GM12878 (cell line): ENCODE results near the gene SETBP1. TPM values are rescaled to one million over a fixed set of nuclear protein-coding genes. Genes with fewer than 3 reads are reported as not detected.

ENCODE experiments used
- ATAC-seq: fragments of 200-7000 bp; cut with Tn5 transposase; 3 replicates; pipeline ENCODE4 v1.9.1; 2020; ENCODE audit warnings: mild to moderate bottlenecking, moderate library complexity
- BruUV-seq: library from RNA; stranded (reverse); fragments of 400-500 nt; replicated peaks from 2 replicates; lab custom pipeline; 2021; lab: Mats Ljungman, UMichigan
- CTCF ChIA-PET: fragments of 300-600 bp; sonication (Branson Sonifier 250); formaldehyde crosslinking; extraction: SDS; loops from one replicate; lab custom pipeline; 2021; ENCODE audit warnings: inconsistent platforms; lab: Yijun Ruan, JAX
- POLR2A ChIA-PET: fragments of 350-600 bp; formaldehyde crosslinking; extraction: SDS; loops from one replicate; lab custom pipeline; 2021; ENCODE audit warnings: inconsistent platforms; lab: Charles Lee
- RAD21 ChIA-PET: fragments of 300-600 bp; sonication (Branson Sonifier 250); formaldehyde crosslinking; loops from one replicate; lab custom pipeline; 2023; ENCODE audit warnings: antibody characterized with exemption; ENCODE audit not compliant: unreplicated experiment; lab: Charles Lee
- SMC1A ChIA-PET: fragments of 300-600 bp; sonication (Branson Sonifier 250); formaldehyde crosslinking; loops from one replicate; lab custom pipeline; 2023; ENCODE audit not compliant: unreplicated experiment, uncharacterized antibody; lab: Charles Lee
- DNase-seq: peaks from one replicate; pipeline ENCODE4 v3.0.0-alpha.2; 2011; ENCODE audit warnings: low read depth, low spot score
- FAIRE-seq: peaks from 3 replicates; lab custom pipeline; 2011; peaks lifted over from hg19 to GRCh38; lab: Jason Lieb, UNC
- H2AFZ ChIP-seq: 2 replicates; pipeline ENCODE4 v1.6.0; 2011; ENCODE audit warnings: low read depth, low read length, control low read depth; ENCODE audit not compliant: control insufficient read depth
- H3K27ac ChIP-seq: 2 replicates; pipeline ENCODE4 v1.5.1; 2011; ENCODE audit warnings: control low read depth; ENCODE audit not compliant: control insufficient read depth, insufficient read depth
- H3K27me3 ChIP-seq, 2 experiments: replicated peaks in 1 of 2; 2 replicates each; pipeline versions ENCODE4 v1.6.0 to v1.6.1; 2011; ENCODE audit warnings: low read length in 1 of 2; ENCODE audit not compliant: control insufficient read depth in 2 of 2, insufficient read depth in 2 of 2
- H3K36me3 ChIP-seq, 2 experiments: 2 replicates each; pipeline ENCODE4 v1.5.1; 2011; ENCODE audit warnings: low read length in 1 of 2; ENCODE audit not compliant: control insufficient read depth in 2 of 2, insufficient read depth in 2 of 2
- H3K4me1 ChIP-seq: 2 replicates; pipeline ENCODE4 v1.6.1; 2011; ENCODE audit warnings: mild to moderate bottlenecking, low read length, moderate library complexity, mixed read lengths; ENCODE audit not compliant: control insufficient read depth, insufficient read depth
- H3K4me2 ChIP-seq: 2 replicates; pipeline ENCODE4 v1.6.0; 2011; ENCODE audit warnings: control low read depth; ENCODE audit not compliant: control insufficient read depth, insufficient read depth
- H3K4me3 ChIP-seq: fragments of 200-600 bp; sonication (generic); 2 replicates; pipeline ENCODE4 v1.5.1; 2016
- H3K79me2 ChIP-seq: 2 replicates; pipeline ENCODE4 v1.6.0; 2011; ENCODE audit warnings: low read length; ENCODE audit not compliant: control insufficient read depth, insufficient read depth
- H3K9ac ChIP-seq: 2 replicates; pipeline ENCODE4 v1.8.0; 2011; ENCODE audit warnings: low read length, control low read depth, mixed read lengths; ENCODE audit not compliant: control insufficient read depth, insufficient read depth
- H3K9me3 ChIP-seq: replicated peaks from 3 replicates; pipeline ENCODE4 v1.5.1; 2011; ENCODE audit warnings: mild to moderate bottlenecking, low read length; ENCODE audit not compliant: control insufficient read depth, insufficient read depth
- H4K20me1 ChIP-seq: 2 replicates; pipeline ENCODE4 v1.6.0; 2011; ENCODE audit not compliant: control insufficient read depth, insufficient read depth
- BHLHE40 ChIP-seq, 2 experiments: fragments of 450-650 bp in 1 of 2; IDR thresholded peaks; 2 replicates each; pipeline ENCODE4 v1.6.1; 2011 to 2017; ENCODE audit warnings: low read depth in 2 of 2, borderline replicate concordance in 1 of 2, improper control_type of control experiment in 1 of 2, low read length in 1 of 2, mild to moderate bottlenecking in 1 of 2
- CEBPB ChIP-seq, 2 experiments: fragments of 150-350 bp in 1 of 2; IDR thresholded peaks; 2 replicates each; pipeline ENCODE4 v1.6.1; 2012 to 2014; ENCODE audit warnings: low read depth in 2 of 2, low read length in 2 of 2, borderline replicate concordance in 1 of 2, inconsistent platforms in 1 of 2
- CHD4 ChIP-seq: fragments of 200-600 bp; sonication (generic); IDR thresholded peaks from 2 replicates; pipeline ENCODE4 v1.6.1; 2016; ENCODE audit warnings: mild to moderate bottlenecking
- CREB1 ChIP-seq: IDR thresholded peaks from 2 replicates; pipeline ENCODE4 v1.6.1; 2012; ENCODE audit warnings: low read depth, mild to moderate bottlenecking, inconsistent platforms
- GATAD2B ChIP-seq: fragments of 450-650 bp; conservative IDR thresholded peaks from 2 replicates; pipeline ENCODE4 v1.6.1; 2017; ENCODE audit warnings: low read depth, mild to moderate bottlenecking, moderate library complexity
- HDGF ChIP-seq: fragments of 450-650 bp; IDR thresholded peaks from 2 replicates; pipeline ENCODE4 v1.6.1; 2016; ENCODE audit warnings: antibody characterized with exemption
- IKZF2 ChIP-seq, 2 experiments: fragments of 450-650 bp; IDR thresholded peaks; 2 replicates each; pipeline ENCODE4 v1.6.1; 2017; ENCODE audit warnings: mild to moderate bottlenecking in 2 of 2, moderate library complexity in 2 of 2
- LARP7 ChIP-seq: fragments of 450-650 bp; IDR thresholded peaks from 2 replicates; pipeline ENCODE4 v1.6.1; 2017; ENCODE audit warnings: mild to moderate bottlenecking
- MYB ChIP-seq: fragments of 150-350 bp; IDR thresholded peaks from 2 replicates; pipeline ENCODE4 v1.6.1; 2014; ENCODE audit warnings: mild to moderate bottlenecking, low read depth, low read length, borderline replicate concordance
- NBN ChIP-seq: fragments of 450-650 bp; IDR thresholded peaks from 2 replicates; pipeline ENCODE4 v1.6.1; 2016
- POLR2AphosphoS2 ChIP-seq: IDR thresholded peaks from 2 replicates; pipeline ENCODE4 v1.6.1; 2011; ENCODE audit warnings: low read depth, mild to moderate bottlenecking, low read length, improper control_type of control experiment, moderate library complexity
- RAD51 ChIP-seq: fragments of 450-650 bp; IDR thresholded peaks from 2 replicates; pipeline ENCODE4 v1.6.1; 2016; ENCODE audit warnings: moderate library complexity, mild to moderate bottlenecking, inconsistent platforms
- RCOR1 ChIP-seq: conservative IDR thresholded peaks from 2 replicates; pipeline ENCODE4 v1.6.1; 2012; ENCODE audit warnings: low read depth, low read length, improper control_type of control experiment
- SMC3 ChIP-seq: IDR thresholded peaks from 2 replicates; pipeline ENCODE4 v1.6.1; 2011; ENCODE audit warnings: low read length, improper control_type of control experiment, borderline replicate concordance
- STAT3 ChIP-seq: IDR thresholded peaks from 2 replicates; pipeline ENCODE4 v1.6.1; 2011; ENCODE audit warnings: low read depth, low read length, improper control_type of control experiment
- WGBS: methylation state at CpG from one replicate; pipeline ENCODE4 v1.1.6; 2016; ENCODE audit warnings: low lambda C conversion rate; ENCODE audit not compliant: insufficient replicate concordance, insufficient coverage; ENCODE audit errors: missing lambda C conversion rate; 5-methylcytosine and 5-hydroxymethylcytosine counted together
- in situ Hi-C: fragments of 300-500 bp; cut with MboI; formaldehyde crosslinking; loops from 9 replicates; pipeline ENCODE4 v1.14.3; 2018; ENCODE audit warnings: mixed read lengths
- intact Hi-C: fragments of 100-400 bp; cut with micrococcal nuclease; formaldehyde crosslinking; loops from one replicate; pipeline ENCODE4 v1.14.2; 2022; ENCODE audit not compliant: unreplicated experiment
- polyA plus RNA-seq, 11 experiments: library from polyadenylated mRNA; depleted of rRNA in 4 of 11; unstranded in 6 of 11; stranded (reverse) in 5 of 11; fragments of >200 nt; fragmentation: Nextera tagmentation in 4 of 11; fragmentation: Illumina TruSeq in 1 of 11; extraction: Ambion mirVana in 4 of 11; extraction: Trizol in 1 of 11; gene quantifications; 1 replicate in 1 of 11; 2 replicates in 10 of 11; pipeline versions ENCODE4 v1.2.1 to v1.2.3, GENCODE V29; 2011 to 2016; ENCODE audit warnings: inconsistent platforms in 2 of 11, missing spikeins in 2 of 11, low read depth in 1 of 11
- total RNA-seq, 4 experiments: library from RNA; depleted of rRNA in 3 of 4; stranded (reverse); fragments of >200 nt in 3 of 4; fragmentation: Illumina TruSeq in 1 of 4; extraction: Trizol in 1 of 4; gene quantifications; 2 replicates each; pipeline versions ENCODE4 v1.2.1 to v1.2.3, GENCODE V29; 2013 to 2021
- TF ChIP-seq, protein P1 (sequence below): fragments of 150-350 bp; IDR thresholded peaks from 2 replicates; pipeline ENCODE4 v1.6.1; 2014; ENCODE audit warnings: mild to moderate bottlenecking, low read depth, low read length
- TF ChIP-seq, protein P2 (sequence below): fragments of 450-650 bp; IDR thresholded peaks from 2 replicates; pipeline ENCODE4 v1.6.1; 2018; ENCODE audit warnings: borderline replicate concordance, mild to moderate bottlenecking; ENCODE audit not compliant: partially characterized antibody
- TF ChIP-seq, protein P3 (sequence below): fragments of 450-650 bp; IDR thresholded peaks from 2 replicates; pipeline ENCODE4 v1.6.1; 2017; ENCODE audit warnings: borderline replicate concordance
- TF ChIP-seq, protein P4 (sequence below): fragments of 450-650 bp; IDR thresholded peaks from 2 replicates; pipeline ENCODE4 v1.6.1; 2014; ENCODE audit warnings: mild to moderate bottlenecking

SETBP1 gene
- total and polyA plus RNA-seq, 10 of the 15 experiments (the other 5 are each of a cell fraction or from before 2014, with no cell fraction given), result 0.99 to 29.7 (median 8.3) TPM

DNA sequence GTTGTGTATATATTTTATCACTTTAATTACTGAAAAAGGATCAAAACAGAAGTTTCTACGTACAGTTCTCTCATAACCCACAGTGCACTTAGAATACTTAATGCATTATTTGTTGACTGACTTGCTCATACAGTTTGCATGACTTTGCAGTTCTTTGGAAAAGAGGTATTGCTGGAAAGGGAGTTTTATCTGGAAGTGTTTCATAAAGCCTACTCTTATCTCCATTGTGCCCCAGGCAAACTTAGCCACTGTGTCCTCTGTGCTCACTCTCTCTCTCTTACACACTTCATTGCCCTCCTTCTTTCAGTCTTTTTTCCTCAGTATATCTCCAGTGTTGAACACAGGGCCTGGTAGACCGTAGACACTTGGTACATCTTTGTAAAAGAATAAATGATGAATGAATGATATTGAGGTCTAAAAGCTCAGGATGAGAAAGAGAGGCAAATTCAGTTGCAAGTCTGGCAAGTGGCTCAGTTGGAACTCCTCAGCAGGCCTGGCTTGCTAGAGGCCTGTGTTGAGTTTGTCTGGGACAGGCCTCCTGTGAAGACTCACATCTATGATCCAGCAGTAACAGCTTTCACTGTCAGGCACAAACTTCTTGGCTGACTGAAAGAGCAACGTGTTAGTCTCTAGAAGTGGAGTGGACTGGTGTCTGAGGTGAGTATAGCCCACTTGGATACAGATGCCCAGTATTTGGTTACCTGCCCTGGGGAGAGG, 56.1 kb downstream of the SETBP1 start:
- CTCF ChIA-PET, result interaction anchor here (0.7 to 2.3 kb wide), 2 partner anchors 10 to 11 kb away, joined by 3 to 7 read pairs; no protein-coding TSS in a partner anchor
- ATAC-seq, result no peak
- RAD21 ChIA-PET, result no interaction called here
- Histone ChIP-seq H3K4me2 (no peak overlapping the region), H2AFZ (no peak overlapping the region), H3K9me3 (no peaks in the 10 kb centered on the region), H3K4me3 (no peak overlapping the region), H3K36me3 (no peaks in the 10 kb centered on the region), H3K79me2 (no peaks in the 10 kb centered on the region), H3K27ac (no peak overlapping the region), H4K20me1 (no peaks in the 10 kb centered on the region), H3K9ac (no peak overlapping the region), H3K27me3 (no peaks in the 10 kb centered on the region), H3K4me1 (peaks cover 18% of the 10 kb centered on the region)
- FAIRE-seq, result no peak
- in situ Hi-C loops (no loop called here), intact Hi-C loops (no loop called here)
- no peak for TF ChIP-seq CEBPB (IDR thresholded peaks at IDR 0.05; ENCODE audit: borderline replicate concordance in 1 of 2, low read depth in 2 of 2, low read length in 2 of 2)
- no peak for TF ChIP-seq RCOR1
- TF ChIP-seq, protein P1, sequence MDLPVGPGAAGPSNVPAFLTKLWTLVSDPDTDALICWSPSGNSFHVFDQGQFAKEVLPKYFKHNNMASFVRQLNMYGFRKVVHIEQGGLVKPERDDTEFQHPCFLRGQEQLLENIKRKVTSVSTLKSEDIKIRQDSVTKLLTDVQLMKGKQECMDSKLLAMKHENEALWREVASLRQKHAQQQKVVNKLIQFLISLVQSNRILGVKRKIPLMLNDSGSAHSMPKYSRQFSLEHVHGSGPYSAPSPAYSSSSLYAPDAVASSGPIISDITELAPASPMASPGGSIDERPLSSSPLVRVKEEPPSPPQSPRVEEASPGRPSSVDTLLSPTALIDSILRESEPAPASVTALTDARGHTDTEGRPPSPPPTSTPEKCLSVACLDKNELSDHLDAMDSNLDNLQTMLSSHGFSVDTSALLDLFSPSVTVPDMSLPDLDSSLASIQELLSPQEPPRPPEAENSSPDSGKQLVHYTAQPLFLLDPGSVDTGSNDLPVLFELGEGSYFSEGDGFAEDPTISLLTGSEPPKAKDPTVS, result no peak
- no peak for TF ChIP-seq POLR2AphosphoS2
- no peak for TF ChIP-seq STAT3
- TF ChIP-seq BHLHE40 (IDR thresholded peaks at IDR 0.05; ENCODE audit: borderline replicate concordance in 1 of 2, low read depth in 2 of 2, low read length in 1 of 2), result no peak
- no peak for TF ChIP-seq IKZF2 (IDR thresholded peaks at IDR 0.05)
- TF ChIP-seq, protein P2, sequence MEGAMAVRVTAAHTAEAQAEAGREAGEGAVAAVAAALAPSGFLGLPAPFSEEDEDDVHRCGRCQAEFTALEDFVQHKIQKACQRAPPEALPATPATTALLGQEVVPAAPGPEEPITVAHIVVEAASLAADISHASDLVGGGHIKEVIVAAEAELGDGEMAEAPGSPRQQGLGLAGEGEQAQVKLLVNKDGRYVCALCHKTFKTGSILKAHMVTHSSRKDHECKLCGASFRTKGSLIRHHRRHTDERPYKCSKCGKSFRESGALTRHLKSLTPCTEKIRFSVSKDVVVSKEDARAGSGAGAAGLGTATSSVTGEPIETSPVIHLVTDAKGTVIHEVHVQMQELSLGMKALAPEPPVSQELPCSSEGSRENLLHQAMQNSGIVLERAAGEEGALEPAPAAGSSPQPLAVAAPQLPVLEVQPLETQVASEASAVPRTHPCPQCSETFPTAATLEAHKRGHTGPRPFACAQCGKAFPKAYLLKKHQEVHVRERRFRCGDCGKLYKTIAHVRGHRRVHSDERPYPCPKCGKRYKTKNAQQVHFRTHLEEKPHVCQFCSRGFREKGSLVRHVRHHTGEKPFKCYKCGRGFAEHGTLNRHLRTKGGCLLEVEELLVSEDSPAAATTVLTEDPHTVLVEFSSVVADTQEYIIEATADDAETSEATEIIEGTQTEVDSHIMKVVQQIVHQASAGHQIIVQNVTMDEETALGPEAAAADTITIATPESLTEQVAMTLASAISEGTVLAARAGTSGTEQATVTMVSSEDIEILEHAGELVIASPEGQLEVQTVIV, result no peak
- TF ChIP-seq MYB, result no peak
- no peak for TF ChIP-seq HDGF
- no peak for TF ChIP-seq LARP7
- no peak for TF ChIP-seq CREB1
- TF ChIP-seq CHD4, result no peak
- TF ChIP-seq NBN, result no peak
- TF ChIP-seq, protein P3, sequence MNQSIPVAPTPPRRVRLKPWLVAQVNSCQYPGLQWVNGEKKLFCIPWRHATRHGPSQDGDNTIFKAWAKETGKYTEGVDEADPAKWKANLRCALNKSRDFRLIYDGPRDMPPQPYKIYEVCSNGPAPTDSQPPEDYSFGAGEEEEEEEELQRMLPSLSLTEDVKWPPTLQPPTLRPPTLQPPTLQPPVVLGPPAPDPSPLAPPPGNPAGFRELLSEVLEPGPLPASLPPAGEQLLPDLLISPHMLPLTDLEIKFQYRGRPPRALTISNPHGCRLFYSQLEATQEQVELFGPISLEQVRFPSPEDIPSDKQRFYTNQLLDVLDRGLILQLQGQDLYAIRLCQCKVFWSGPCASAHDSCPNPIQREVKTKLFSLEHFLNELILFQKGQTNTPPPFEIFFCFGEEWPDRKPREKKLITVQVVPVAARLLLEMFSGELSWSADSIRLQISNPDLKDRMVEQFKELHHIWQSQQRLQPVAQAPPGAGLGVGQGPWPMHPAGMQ, result no peak
- TF ChIP-seq GATAD2B, result no peak
- TF ChIP-seq, protein P4, sequence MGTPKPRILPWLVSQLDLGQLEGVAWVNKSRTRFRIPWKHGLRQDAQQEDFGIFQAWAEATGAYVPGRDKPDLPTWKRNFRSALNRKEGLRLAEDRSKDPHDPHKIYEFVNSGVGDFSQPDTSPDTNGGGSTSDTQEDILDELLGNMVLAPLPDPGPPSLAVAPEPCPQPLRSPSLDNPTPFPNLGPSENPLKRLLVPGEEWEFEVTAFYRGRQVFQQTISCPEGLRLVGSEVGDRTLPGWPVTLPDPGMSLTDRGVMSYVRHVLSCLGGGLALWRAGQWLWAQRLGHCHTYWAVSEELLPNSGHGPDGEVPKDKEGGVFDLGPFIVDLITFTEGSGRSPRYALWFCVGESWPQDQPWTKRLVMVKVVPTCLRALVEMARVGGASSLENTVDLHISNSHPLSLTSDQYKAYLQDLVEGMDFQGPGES, result no peak
- TF ChIP-seq RAD51, result no peak
- TF ChIP-seq SMC3, result no peak
- POLR2A ChIA-PET, result no interaction called here
- no peak for DNase-seq
- WGBS, result 58% methylated on average over 3 of the region's 3 CpGs
- no TSS peak for BruUV-seq
- SMC1A ChIA-PET, result interaction anchor here (1.3 kb wide), 1 partner anchor 14 kb away, joined by 4 read pairs; no protein-coding TSS in a partner anchor
